Embryonic facial prominence (tissue), 1 donor: ENCODE results near the gene ENGASE.
"Not testable (repeated sequence)": the region's sequence is repeated elsewhere in the genome, so short reads cannot be mapped to it uniquely, and the experiment has no call there.

ENCODE experiments used
- DNase-seq: peaks from one replicate; pipeline ENCODE4 v3.0.0-alpha.2; 2016; ENCODE audit errors: extremely low spot score

The ENGASE gene

DNA sequence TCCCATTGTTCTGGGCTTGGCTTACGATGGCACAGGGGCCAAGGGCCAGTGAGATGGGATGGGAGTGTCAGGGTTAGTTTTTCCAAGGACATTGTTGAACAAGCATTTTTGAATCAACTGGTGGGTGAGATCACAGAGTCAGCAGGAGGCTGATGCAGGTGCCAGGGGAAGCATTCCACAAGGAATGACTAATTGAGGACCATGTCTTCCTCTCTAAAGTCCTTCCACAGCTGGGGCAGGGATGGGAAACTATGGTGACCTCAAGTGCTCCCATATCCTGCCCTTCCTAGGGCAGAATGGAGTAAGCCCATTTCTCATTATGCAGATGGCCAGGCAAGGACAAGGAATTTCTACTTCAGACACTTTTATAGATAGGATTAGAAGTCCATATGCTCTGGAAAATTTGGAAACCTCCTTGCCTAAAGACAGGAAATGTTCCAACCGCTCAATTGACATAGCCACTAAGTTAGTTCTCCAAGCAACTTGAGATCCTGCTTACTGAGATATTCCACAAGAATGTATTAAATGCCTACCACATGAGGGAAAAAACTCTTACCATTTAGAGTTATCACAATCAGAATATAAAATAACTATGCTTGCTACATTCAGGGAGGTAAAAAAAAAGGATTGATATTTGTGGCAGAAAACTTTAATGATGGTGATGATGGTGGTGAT, 21.2 kb upstream of the ENGASE start:
- no peak for DNase-seq

DNA sequence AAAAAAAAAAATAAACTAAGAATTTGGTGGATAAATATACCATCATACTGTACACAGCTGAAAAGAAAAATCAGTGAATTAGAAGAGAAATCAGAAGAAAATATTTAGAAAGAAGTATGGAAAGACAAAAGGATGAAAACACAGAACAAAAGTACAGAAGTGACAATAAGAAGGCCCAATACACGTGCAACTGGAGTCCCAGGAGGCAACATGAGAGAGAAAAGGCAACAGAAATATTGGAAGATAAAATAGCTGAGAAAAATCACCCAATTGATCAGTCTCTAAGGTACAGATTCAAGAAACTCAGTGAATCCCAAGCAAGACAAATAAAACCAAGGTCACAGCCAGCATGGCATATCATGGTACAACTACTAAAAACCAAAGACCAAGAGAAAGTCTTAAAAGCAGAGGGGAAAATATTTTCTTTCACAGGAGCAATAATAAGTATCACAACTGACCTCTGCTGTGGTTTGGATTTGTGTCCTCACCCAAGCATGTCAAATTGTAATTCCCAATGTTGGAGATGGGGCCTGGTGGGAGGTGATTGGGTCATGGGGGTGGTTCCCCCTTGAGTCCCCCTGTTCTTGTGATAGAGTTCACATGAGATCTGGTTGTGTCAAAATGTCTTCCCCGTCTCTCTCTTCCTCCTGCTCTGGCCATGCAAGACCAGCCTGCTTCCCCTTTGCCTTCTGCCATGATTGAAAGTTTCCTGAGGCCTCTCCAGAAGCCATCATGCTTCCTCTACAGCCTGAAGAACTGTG, 20.2 kb upstream of the ENGASE start:
- no peak for DNase-seq

DNA sequence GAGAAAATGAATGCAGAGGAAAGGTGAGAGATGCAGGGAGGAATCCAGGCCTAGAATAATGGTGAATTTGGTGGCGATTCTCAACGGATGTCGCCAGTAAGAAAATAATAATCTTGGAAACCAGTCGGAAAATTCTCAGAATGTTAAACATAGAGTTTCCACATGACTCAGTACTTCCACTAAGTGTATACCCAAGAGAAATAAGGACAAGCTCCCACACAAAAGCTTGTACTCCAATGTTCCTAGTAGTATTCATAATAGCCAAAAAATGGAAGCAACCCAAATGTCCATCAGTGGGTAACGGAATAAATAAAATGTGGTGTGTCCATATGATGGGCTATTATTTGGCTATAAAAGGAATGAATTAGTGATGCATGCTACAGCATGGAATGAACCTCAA, 19.4 kb upstream of the ENGASE start:
- no peak for DNase-seq

DNA sequence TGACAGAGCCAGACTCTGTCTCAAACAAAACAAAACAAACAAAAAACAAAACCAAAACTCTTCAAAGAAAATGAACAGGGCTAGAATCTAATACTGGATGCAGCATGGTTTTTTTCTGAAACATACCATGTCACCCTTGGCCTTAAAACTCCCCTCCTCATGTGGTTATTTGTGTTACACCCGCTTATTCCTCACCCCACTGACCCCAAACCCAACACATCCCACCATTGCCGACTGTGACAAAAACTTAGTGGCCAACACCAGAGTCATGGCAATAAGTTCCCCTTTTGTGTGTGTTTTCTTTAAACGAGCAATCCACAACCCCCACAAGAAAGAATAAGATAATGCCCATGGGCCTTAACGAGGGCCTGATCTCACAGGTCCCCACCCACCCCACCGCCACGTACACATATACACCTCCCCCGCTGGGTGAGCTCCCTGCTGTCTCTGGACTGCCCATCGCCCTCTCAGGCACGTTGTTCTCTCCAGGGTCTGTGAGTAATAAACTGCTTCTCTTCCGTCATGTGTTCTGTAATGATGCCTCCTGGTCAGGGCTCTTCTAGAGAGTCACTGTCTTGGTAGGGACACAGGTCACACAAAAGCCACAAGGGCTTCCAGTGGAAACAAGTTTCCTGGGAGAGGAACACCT, 16.8 kb upstream of the ENGASE start:
- no peak for DNase-seq

DNA sequence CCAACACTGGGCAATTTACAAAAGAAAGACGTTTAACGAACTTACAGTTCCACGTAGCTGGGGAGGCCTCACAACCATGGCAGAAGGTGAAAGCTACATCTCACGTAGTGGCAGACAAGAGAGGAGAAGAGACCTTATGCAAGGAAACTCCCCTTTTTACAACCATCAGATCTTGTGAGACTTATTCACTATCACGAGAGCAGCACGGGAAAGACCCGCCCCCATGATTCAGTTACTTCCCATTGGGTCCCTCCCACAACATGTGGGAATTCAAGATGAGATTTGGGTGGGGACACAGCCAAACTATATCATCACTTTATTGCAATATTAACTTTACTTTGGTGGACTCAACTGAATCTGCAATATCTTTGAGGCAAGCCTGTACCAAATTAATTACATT, 11.9 kb upstream of the ENGASE start:
- DNase-seq, result no peak

DNA sequence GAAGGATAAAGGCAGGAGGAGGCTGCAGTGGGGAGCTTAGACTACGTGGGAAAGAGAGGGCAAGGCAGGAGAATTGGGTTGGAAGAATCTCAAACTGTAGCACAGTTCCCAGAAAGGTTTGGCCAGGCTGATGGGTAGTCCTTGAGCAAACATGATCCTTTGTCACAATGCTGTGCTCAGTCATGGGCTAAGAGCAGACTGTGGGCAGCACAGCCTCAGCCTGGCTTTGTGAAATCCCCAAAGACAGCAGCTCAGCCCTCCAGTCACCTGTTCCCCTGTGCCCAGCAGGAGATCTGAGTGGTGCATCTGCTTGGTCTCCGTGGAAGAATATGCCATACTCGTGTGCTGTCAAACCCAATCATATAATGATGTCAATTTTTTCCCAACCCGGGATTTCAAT, 10.6 kb upstream of the ENGASE start:
- no peak for DNase-seq

DNA sequence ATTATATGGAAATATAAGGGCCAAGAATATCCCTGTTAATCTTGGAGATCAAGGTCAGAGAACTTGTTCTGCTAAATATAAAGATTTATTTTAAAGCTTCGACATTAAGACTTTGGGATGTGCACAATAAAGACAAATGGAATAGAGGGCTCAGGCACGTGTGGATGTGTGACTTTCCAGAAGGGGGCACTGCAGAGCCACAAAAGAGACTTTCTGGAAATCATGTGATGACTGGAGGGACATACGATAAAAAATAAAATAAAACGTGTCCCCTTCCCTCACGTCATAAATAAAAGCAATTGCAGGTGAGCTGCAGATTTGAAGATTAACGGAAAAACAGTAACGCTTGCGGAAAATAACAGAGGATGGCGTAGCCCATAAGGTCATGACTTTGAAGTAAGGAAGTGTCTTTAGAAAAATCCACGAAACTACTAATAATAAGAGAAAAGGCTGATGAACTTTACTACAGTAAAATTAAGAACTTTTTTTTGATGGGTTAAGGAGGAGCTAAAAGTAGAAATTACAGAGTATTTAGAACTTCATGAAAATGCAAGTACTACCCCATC, 9.4 kb upstream of the ENGASE start:
- DNase-seq, result no peak

DNA sequence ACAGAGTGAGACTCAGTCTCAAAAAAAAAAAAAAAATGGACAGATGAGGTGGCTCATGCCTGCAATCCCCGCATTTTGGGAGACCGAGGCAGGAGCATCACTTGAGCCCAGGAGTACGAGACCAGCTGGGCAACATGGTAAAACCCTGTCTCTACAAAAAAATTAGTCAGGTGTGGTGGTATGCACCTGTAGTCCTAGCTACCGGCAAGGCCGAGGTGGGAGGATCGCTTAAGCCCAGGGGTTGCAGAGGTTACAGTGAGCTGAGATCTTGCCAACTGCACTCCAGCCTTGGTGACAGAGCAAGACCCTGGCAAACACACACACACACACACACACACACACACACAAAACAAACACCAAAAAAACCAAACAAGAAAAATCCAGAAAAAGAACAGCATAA, 7.7 kb upstream of the ENGASE start:
- no peak for DNase-seq

DNA sequence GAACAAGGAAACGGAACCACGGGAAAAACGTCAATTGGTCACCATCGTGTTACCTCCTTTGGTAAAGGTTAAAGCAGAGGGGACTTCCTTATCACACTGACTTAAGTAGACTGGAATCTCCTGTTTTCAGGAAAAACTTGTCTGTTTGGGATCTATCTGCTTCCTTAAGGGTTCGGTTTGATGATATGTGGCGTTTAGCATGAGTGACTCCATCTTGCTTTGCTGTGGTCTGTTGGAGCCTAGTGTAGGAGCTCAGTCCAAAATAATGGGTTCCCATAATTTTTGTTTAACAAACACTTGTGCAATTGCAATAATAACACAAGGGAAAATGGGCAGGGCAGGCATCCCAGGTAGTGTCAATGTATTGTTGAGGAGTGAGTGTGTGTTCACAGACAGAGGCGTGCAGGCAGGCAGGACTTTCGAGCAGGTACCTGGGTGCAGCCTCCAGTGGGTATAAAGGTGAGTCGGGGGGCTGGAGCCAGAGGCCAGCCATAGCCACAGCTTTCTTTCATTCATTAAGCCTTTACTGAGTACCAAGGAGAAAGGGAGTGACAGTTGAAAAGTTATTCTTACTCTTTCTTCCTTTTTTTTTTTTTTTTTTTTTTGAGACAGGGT, 4.3 kb upstream of the ENGASE start:
- no peak for DNase-seq

DNA sequence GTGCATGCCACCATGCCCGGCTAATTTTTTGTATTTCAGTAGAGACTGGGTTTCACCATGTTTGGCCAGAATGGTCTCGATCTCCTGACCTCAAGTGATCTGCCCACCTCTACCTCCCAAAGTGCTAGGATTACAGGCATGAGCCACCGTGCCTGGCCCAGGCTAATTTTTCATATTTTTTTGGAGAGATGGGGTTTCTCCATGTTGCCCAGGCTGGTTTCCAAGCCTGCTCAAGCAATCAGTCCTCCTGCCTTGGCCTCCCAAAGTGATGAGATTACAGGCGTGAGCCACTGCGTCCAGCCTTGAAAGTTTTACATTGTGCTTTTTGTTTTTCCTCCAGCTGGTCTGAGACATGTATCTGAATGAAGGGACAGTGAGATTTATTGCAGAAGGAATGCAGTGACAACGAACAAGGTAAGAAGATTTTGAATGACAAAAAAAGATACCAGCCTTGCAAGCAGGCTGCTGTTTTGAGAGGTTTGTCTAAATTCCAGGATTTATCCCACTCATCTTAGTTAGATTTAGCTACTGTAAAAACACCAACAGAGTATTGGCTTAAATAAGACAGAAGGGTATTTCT, 3.4 kb upstream of the ENGASE start:
- no peak for DNase-seq

DNA sequence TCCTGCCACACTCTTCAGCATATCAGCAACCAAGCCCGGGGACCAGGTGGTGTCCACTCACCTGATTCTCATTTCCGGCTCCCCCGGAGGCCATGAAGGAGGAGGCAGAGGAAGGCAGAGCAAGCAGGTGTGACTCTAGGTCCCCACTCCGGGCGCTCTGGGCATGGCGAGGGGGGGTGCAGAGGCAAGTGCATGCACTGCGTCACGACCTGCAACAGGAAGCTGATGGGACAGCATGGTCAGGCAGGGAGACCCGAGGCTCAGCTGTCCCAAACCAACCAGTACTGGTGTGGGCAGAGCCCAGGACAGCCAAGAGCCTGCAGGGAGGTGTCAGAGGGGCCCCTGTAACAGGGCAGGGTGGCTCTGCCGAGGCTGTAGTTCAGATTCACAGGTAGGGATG, 2.1 kb upstream of the ENGASE start:
- DNase-seq, result no peak

DNA sequence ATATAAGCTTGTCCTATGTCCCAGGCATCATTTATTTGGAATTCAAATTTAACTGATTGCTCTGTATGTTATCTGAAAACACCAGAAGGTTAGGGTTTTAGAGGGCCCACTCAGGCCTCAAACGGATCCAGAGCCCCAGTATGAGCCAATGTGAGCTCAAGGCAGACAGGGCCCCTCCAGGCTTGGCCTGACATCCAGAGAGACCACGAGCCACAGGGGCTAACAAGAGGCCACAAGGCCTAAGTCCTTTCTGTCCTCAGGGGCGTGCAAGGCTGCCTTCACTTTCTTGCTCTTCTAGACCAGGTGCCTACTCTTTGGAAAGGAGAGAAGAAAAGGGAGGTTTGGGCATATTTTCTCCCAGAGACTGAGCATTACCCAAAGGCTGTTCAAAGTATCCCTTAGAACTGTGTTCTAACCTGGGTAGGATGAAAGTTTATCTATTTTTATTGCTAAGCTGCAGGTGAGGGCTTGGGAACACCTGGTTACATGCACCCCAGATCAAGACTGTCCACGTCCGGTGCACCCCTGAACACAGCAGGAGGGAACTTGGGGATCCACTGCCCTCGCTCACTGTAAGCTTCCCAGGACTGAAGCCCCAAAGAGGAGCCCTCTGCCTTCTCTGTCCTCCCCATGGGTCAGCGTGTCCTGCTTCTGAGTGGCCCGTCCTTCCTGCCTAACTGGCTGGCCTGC, 1.5 kb upstream of the ENGASE start:
- no peak for DNase-seq

DNA sequence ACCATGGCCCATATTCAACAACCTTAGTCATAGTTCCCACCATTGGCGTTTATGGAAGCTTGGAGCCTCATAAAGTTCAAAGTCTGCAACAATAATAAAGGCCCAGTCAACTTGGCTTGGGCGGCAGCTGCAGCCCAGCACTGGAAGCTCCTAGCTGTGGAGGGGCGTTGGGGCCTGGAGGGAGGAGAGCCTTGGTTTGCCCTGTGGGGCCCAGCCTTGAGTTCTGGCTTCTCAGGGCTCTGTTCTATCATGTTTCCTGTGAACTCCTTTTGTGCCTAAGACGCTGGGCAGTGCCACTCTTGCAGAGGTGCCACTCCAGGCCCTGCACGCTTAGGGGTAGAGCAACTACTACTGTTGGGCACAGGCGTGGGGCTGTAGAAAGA, 927 bp upstream of the ENGASE start:
- no peak for DNase-seq

DNA sequence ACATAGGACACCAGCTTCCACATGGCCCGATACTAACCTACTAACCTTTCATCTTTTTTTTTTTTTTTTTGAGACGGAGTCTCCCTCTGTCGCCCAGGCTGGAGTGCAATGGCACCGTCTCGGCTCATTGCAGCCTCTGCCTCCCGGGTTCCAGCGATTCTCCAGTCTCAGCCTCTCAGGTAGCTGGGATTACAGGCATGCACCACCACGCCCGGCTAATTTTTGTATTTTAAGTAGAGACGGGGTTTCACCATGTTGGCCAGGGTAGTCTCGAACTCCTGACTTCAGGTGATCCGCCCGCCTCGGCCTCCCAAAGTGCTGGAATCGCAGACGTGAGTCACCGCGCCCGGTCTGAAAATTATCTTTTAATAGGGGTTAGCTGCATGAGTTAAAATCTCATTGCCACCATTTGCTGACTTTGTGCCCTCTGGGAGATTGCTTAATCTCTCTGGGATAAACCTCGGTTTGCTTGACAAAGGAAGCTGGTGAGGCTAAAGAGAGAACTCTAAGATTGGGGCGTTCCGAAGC, 439 bp upstream of the ENGASE start:
- not testable (repeated sequence) for DNase-seq

DNA sequence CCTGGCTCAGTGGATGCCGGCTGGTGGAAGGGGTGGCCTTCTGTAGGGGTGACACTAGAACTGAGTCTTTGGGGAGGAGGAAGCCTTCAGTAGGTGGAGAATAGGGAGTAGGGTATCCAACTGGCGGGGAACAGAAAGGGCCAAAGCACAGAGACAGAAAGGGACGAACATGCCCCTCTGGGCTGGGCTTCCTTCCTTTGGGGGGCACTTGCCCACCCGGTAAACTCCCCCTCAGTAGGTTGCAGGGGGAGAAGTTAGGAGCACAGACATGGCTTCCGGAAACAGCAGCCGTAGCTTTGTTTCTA, 774 bp downstream of the ENGASE start:
- DNase-seq, result no peak

DNA sequence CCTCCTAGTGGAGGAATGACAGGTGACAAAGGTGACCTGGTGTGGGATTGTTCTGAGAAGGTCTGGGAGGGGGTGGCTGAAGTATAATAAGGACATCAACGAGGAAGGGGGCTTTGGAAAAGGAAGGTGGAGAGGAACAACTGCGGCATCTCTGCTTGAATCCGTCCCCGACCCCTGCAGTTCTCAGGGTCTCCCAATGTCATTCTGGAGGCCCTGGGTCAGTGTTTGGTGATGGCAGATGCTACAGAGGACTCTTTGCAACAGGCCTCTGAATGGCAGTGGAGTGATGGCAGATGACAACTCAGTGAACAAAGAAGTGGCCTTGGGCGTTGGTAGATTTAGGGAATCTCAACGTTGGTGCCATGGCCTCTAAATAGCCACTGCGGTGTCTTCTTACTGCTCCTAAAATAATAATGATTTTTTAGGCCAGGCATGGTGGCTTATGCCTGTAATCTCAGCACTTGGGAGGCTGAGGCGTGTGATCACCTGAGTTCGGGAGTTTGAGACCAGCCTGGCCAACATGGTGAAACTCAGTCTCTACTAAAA, 1.3 kb downstream of the ENGASE start:
- DNase-seq, result no peak

DNA sequence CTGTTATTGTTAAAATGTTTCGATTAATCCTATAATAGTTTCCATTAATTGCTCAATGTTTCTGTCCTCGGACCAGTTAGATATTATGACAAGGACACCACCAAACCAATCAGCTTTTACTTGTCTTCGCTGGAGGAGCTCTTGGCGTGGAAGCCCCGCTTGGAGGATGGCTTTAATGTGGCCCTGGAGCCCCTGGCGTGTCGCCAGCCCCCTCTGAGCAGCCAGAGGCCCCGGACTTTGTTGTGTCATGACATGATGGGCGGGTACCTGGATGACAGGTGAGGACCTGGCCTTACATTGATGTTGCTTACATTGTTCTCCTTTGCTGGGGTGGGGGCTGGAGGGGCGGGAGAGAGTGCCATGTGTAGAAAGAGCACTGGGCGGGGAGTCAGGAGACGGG, 3.0 kb downstream of the ENGASE start:
- no peak for DNase-seq

DNA sequence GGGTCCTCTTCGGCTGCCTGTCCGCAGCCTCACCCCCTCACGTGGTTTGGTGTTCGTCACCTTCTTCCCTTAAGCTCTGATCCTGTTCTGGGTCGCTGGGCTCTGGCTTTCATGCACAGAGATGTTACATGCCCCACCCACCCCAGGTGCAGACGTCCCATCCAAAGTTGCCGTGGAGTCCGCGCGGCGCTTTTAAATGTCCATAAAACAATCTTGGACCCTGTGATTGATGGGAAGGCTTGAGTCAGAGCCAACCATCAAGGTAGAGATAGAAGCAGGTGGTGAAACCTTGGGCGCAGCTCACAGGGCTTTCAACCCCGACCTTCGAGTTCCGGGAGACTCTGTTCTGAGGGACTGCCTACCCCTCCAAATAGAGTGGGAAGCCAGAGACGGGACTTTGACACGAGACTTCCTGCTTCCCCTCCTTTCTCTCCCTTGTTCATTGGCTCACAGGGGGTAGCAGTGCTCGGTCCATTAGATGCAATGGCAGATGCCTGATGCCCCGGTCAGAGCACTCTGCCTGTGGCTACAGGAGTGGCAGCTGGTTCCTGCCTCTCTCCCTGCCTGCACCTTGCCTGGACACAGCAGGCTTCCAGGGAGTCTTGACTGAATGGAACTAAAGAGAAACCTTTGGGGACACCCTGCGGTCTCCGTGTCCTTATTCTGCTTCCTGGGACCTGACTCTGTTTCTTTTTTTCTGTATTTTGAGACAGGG, 4.0 kb downstream of the ENGASE start:
- DNase-seq, result no peak

DNA sequence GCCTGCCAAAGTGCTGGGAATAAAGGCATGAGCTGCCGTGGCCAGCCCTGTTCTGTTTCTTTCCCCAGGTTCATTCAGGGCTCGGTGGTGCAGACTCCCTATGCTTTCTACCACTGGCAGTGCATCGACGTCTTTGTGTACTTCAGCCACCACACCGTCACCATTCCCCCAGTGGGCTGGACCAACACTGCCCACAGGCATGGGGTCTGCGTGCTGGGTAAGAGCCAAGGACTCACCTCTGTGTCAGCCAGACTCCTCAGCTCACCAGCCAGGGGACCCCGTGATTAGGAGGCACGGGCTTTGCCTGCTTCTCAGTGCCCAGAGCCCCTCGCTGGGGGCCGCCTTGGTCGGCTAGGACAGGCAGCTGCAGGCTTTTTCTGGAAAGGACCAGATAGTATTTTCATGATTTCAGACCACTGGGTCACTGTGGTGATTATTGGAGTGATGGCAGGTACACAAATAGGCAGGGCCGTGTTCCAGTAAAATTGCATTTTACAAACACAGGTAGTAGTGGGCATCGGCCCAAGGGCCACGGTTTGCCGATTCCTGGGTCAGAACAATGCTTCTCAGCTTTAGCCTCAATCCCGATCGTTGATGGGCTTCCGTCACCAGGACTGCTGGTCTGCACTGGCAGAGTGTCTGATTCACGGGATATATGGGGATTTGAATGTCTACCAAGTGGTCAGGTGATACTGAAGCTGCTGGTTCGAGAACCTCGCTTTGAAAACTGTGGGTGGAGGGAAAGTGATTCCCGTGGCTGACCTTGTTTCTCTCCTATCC, 5.0 kb downstream of the ENGASE start:
- DNase-seq, result no peak

DNA sequence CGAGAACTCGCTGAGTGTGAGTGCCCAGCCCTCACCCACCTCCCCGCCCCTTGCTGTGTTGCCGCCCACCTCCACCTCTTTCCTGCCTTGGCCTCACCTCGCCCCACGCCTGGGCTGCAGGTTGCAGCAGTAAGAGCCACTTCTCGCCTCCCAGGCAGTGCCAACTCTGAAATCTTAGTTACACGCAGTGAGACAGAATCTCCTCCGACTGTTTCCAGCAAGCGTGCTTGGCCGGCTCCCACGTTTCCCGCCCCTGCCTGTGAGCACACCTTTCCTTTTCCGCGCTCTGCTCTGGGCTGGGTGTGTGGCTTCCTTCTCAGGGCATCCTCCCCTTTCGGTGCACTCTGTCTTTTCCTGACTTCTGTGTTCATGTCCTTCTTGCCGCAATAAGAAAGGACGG, 5.7 kb downstream of the ENGASE start:
- DNase-seq, result no peak
